K562 (cell line): ENCODE data around the gene ZC3H6. TPM values are rescaled to one million over a fixed set of nuclear protein-coding genes. Genes with fewer than 3 reads are reported as not detected.

Source experiments
- C11orf30 ChIP-seq: fragments of 450-650 bp; IDR thresholded peaks from 2 replicates; pipeline ENCODE4 v1.6.1; 2016; ENCODE audit warnings: low read depth, mild to moderate bottlenecking
- CREM ChIP-seq: IDR thresholded peaks from 2 replicates; pipeline ENCODE4 v1.6.1; 2014; ENCODE audit warnings: antibody characterized with exemption, low read depth
- E4F1 ChIP-seq: fragments of 250-450 bp; sonication (Bioruptor Pico); IDR thresholded peaks from 2 replicates; pipeline ENCODE4 v1.5.0; 2021; ENCODE audit warnings: mild to moderate bottlenecking, borderline replicate concordance
- FOXJ2 ChIP-seq: fragments of 200-800 bp; sonication (Bioruptor generic); IDR thresholded peaks from 2 replicates; pipeline ENCODE4 v1.6.1; 2016; ENCODE audit warnings: missing genetic modification characterization, missing compliant biosample characterization
- KAT8 ChIP-seq: fragments of 450-650 bp; IDR thresholded peaks from 2 replicates; pipeline ENCODE4 v1.6.1; 2016; ENCODE audit warnings: low read depth, mild to moderate bottlenecking
- KLF16 ChIP-seq: IDR thresholded peaks from 2 replicates; pipeline ENCODE4 v1.6.1; 2016; ENCODE audit warnings: antibody characterized with exemption
- KLF6 ChIP-seq: fragments of 250-450 bp; sonication (Bioruptor Pico); IDR thresholded peaks from 2 replicates; pipeline ENCODE4 v1.4.0; 2020; ENCODE audit warnings: mild to moderate bottlenecking, moderate library complexity, borderline replicate concordance
- MAFF ChIP-seq: IDR thresholded peaks from 2 replicates; pipeline ENCODE4 v1.6.1; 2012; ENCODE audit warnings: low read length, improper control_type of control experiment
- RB1 ChIP-seq: fragments of 450-650 bp; IDR thresholded peaks from 2 replicates; pipeline ENCODE4 v1.6.1; 2017; ENCODE audit warnings: low read depth, mild to moderate bottlenecking
- SIX5 ChIP-seq, 2 experiments: IDR thresholded peaks; 2 replicates each; pipeline ENCODE4 v1.6.1; 2011; ENCODE audit warnings: low read length in 2 of 2, borderline replicate concordance in 1 of 2, low read depth in 1 of 2, mild to moderate bottlenecking in 1 of 2, moderate library complexity in 1 of 2; ENCODE audit not compliant: insufficient read depth in 1 of 2
- SMARCC2 ChIP-seq: fragments of 450-650 bp; IDR thresholded peaks from 2 replicates; pipeline ENCODE4 v1.6.1; 2017; ENCODE audit warnings: antibody characterized with exemption, moderate library complexity, mild to moderate bottlenecking, low read depth
- TARDBP ChIP-seq: fragments of 450-650 bp; IDR thresholded peaks from 2 replicates; pipeline ENCODE4 v1.6.1; 2016
- XRCC5 ChIP-seq: fragments of 200-400 bp; formaldehyde crosslinking; IDR thresholded peaks from 2 replicates; pipeline ENCODE4 v1.6.1; 2017; ENCODE audit warnings: low read depth, mild to moderate bottlenecking, low read length
- ZNF311 ChIP-seq: fragments of 250-450 bp; sonication (Bioruptor Pico); IDR thresholded peaks from 2 replicates; pipeline ENCODE4 v1.4.0; 2020; ENCODE audit warnings: mild to moderate bottlenecking, moderate library complexity
- ZNF507 ChIP-seq: conservative IDR thresholded peaks from 2 replicates; pipeline ENCODE4 v1.6.1; 2017; ENCODE audit warnings: missing genetic modification characterization, missing compliant biosample characterization
- ZNF561 ChIP-seq: fragments of 450-650 bp; formaldehyde crosslinking; conservative IDR thresholded peaks from 2 replicates; pipeline ENCODE4 v1.4.0; 2020; ENCODE audit warnings: mild to moderate bottlenecking, moderate library complexity
- ZNF57 ChIP-seq: fragments of 450-650 bp; formaldehyde crosslinking; IDR thresholded peaks from 2 replicates; pipeline ENCODE4 v1.4.0; 2020; ENCODE audit warnings: mild to moderate bottlenecking, moderate library complexity
- ZNF586 ChIP-seq: fragments of 450-650 bp; formaldehyde crosslinking; conservative IDR thresholded peaks from 2 replicates; pipeline ENCODE4 v1.4.0; 2020; ENCODE audit warnings: mild to moderate bottlenecking, moderate library complexity
- ZNF655 ChIP-seq: fragments of 250-450 bp; sonication (Bioruptor Pico); IDR thresholded peaks from 2 replicates; pipeline ENCODE4 v1.5.0; 2021
- polyA plus RNA-seq, 8 experiments: library from polyadenylated mRNA; depleted of rRNA in 4 of 8; stranded (reverse) in 5 of 8; unstranded in 3 of 8; fragments of >200 nt; fragmentation: Nextera tagmentation in 2 of 8; fragmentation: Illumina TruSeq in 1 of 8; extraction: Ambion mirVana in 2 of 8; extraction: Trizol in 1 of 8; gene quantifications; 2 replicates each; pipeline versions ENCODE4 v1.2.1 to v1.2.3, GENCODE V29; 2011 to 2014; ENCODE audit warnings: inconsistent platforms in 1 of 8, missing spikeins in 1 of 8
- total RNA-seq, 7 experiments: library from RNA; depleted of rRNA in 6 of 7; stranded (reverse); fragments of >200 nt in 6 of 7; fragmentation: Illumina TruSeq in 2 of 7; extraction: Trizol in 2 of 7; gene quantifications; 2 replicates each; pipeline versions ENCODE4 v1.2.1 to v1.2.3, GENCODE V29; 2011 to 2021; ENCODE audit warnings: low replicate concordance in 1 of 7
- TF ChIP-seq, protein P1 (sequence below), 2 experiments: fragments of 450-650 bp in 1 of 2; IDR thresholded peaks; 2 replicates each; pipeline ENCODE4 v1.6.1; 2011 to 2017; ENCODE audit warnings: low read depth in 2 of 2, antibody characterized with exemption in 1 of 2, borderline replicate concordance in 1 of 2, low read length in 1 of 2, mild to moderate bottlenecking in 1 of 2, mixed read lengths in 1 of 2; ENCODE audit not compliant: control insufficient read depth in 1 of 2

ZC3H6 gene
- total and polyA plus RNA-seq, 9 of the 15 experiments (the other 6 are each of a cell fraction or from before 2014, with no cell fraction given) = 0.45 to 1.9 (median 1.5) TPM

GRCh38 chr2:112230371-112230770 is 45.0 kb upstream of the ZC3H6 start (continued):
- TF ChIP-seq KLF6 (CRISPR knock-in tag) (no peak), SIX5 (IDR thresholded peaks at IDR 0.05; ENCODE audit: borderline replicate concordance in 1 of 2, insufficient read depth in 1 of 2, low read depth in 1 of 2, low read length in 2 of 2) (no peak), XRCC5 (no peak), C11orf30 (peak; percentile 74), ZNF561 (CRISPR knock-in tag) (no peak), RB1 (no peak), MAFF (peak; percentile 58), ZNF655 (CRISPR knock-in tag) (no peak), CREM (no peak), ZNF586 (no peak), E4F1 (CRISPR knock-in tag) (no peak), FOXJ2 (tag) (no peak), ZNF57 (no peak), ZNF507 (tag) (no peak), ZNF311 (CRISPR knock-in tag) (no peak), TARDBP (no peak), SMARCC2 (no peak), KAT8 (no peak), KLF16 (no peak)
- TF ChIP-seq, protein P1, sequence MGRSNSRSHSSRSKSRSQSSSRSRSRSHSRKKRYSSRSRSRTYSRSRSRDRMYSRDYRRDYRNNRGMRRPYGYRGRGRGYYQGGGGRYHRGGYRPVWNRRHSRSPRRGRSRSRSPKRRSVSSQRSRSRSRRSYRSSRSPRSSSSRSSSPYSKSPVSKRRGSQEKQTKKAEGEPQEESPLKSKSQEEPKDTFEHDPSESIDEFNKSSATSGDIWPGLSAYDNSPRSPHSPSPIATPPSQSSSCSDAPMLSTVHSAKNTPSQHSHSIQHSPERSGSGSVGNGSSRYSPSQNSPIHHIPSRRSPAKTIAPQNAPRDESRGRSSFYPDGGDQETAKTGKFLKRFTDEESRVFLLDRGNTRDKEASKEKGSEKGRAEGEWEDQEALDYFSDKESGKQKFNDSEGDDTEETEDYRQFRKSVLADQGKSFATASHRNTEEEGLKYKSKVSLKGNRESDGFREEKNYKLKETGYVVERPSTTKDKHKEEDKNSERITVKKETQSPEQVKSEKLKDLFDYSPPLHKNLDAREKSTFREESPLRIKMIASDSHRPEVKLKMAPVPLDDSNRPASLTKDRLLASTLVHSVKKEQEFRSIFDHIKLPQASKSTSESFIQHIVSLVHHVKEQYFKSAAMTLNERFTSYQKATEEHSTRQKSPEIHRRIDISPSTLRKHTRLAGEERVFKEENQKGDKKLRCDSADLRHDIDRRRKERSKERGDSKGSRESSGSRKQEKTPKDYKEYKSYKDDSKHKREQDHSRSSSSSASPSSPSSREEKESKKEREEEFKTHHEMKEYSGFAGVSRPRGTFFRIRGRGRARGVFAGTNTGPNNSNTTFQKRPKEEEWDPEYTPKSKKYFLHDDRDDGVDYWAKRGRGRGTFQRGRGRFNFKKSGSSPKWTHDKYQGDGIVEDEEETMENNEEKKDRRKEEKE (IDR thresholded peaks at IDR 0.05; ENCODE audit: borderline replicate concordance in 1 of 2, control insufficient read depth in 1 of 2, low read depth in 2 of 2, low read length in 1 of 2) = no peak
